ENCODE results near the gene CDK17. TPM values are rescaled to one million over a fixed set of nuclear protein-coding genes. Genes with fewer than 3 reads are reported as not detected.

The CDK17 gene
- total RNA-seq, 1 experiment from 2014 or later, result 21.4 TPM

DNA sequence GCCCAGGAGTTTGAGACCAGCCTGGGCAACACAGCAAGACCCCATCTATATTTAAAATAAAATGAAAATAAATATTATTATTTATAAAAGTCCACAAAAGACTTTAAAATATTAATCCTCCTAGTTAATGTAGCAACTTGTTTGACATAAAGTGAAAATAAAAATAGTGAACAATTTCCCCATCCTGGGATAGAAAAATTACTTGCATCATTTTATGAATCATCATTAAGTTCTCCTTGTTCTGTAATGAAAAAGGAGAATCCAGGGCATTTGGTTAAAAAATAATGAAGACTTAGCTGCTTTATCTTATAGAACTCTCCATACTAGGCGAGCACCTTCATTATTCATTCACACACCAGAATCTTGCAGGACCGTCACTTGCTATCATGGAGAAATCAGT is 140.0 kb downstream of the CDK17 start (continued):
- TF ChIP-seq, protein P1, sequence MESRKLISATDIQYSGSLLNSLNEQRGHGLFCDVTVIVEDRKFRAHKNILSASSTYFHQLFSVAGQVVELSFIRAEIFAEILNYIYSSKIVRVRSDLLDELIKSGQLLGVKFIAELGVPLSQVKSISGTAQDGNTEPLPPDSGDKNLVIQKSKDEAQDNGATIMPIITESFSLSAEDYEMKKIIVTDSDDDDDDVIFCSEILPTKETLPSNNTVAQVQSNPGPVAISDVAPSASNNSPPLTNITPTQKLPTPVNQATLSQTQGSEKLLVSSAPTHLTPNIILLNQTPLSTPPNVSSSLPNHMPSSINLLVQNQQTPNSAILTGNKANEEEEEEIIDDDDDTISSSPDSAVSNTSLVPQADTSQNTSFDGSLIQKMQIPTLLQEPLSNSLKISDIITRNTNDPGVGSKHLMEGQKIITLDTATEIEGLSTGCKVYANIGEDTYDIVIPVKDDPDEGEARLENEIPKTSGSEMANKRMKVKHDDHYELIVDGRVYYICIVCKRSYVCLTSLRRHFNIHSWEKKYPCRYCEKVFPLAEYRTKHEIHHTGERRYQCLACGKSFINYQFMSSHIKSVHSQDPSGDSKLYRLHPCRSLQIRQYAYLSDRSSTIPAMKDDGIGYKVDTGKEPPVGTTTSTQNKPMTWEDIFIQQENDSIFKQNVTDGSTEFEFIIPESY (IDR thresholded peaks at IDR 0.05; ENCODE audit: extremely low read depth, insufficient replicate concordance, low read length), result no peak
- TF ChIP-seq SRF (IDR thresholded peaks at IDR 0.05; ENCODE audit: low read depth), result no peak

DNA sequence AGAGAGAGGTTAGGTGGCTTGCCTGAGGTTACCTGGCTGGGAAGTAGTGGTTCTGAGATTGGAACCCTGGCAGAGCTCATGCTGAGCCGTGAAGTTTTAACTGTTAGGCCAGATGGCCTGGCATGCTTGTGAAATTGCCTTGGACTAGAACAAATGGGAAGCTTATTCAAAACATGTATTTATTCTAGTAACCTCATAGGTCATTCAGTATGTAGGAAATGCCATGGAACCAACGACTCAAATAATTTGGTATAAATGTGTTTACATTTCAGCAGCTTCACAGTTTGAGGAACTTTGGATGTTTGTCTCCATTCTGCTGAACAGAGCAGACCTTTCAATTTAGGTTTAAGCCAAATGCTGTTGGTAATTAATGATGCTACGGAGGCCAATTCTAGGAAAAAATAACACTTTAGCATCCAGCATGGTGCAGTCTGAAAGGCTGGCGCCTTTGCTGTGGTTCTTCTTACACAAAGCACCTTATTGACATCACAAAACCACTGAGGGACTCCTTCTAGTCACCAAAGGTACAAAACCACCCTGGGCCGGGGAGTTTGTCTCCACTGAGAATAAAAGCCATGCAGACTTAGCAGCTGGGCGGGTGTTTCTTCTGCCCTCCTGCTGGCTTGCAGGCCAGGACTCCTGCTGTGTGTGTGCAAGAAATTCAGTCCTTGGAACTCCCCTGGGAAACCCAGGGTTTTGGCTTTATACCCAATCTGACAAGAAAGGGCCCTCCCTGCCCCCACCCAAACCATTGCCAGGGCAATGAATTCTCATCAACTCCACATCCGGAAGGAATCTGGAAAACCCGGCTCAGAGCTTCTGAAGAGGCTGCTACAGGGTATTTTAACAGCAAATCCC is 141.9 kb downstream of the CDK17 start:
- no peaks in the 10 kb centered on the region for H3K27me3 ChIP-seq (ENCODE audit: insufficient read depth, low read length)
- intact Hi-C loops (cut with micrococcal nuclease), result no loop called here
- peaks cover 12% of the 10 kb centered on the region; the same call in 1 of the 2 replicates for H4K20me1 ChIP-seq (ENCODE audit: insufficient read depth)
- no peak for ATAC-seq
- DNase-seq (ENCODE audit: low read depth, low spot score), result no peak
- no peaks in the 10 kb centered on the region for H3K9me2 ChIP-seq (ENCODE audit: insufficient read depth)
- no peak overlapping the region for H2AFZ ChIP-seq (ENCODE audit: low read depth, low read length, poor library complexity, severe bottlenecking)
- H3K9ac ChIP-seq (ENCODE audit: low read length), result no peak overlapping the region
- no peaks in the 10 kb centered on the region for H3K4me1 ChIP-seq (ENCODE audit: control insufficient read depth in 1 of 2, insufficient read depth in 2 of 2, low read length in 2 of 2)
- H3K27ac ChIP-seq (ENCODE audit: low read depth, low read length), result no peak overlapping the region
- RAD21 ChIA-PET (ENCODE audit: low non-redundant PET in 1 of 2, low total read pairs in 2 of 2, uncharacterized antibody in 2 of 2, unreplicated experiment in 2 of 2), result no interaction called here
- H3K4me2 ChIP-seq (ENCODE audit: low read length), result no peak overlapping the region
- peaks cover 5 to 24% of the 10 kb centered on the region in 2 experiments; a peak in 3 of 4 replicates for H3K36me3 ChIP-seq (ENCODE audit: control insufficient read depth in 1 of 2, insufficient read depth in 2 of 2, low read length in 2 of 2)
- POLR2A ChIA-PET, result no interaction called here
- no TSS peak for BruUV-seq (replicated peaks)
- CTCF ChIA-PET, result interaction anchor here (1.3 to 1.7 kb wide), 2 partner anchors 43 to 258 kb away, joined by 3 to 5 read pairs; no protein-coding TSS in a partner anchor
- no peak overlapping the region for H3K4me3 ChIP-seq (replicated peaks in 1 of 2; ENCODE audit: low read depth in 1 of 2, low read length in 2 of 2)
- H3K79me2 ChIP-seq (ENCODE audit: insufficient read depth, low read length), result peaks cover 77% of the 10 kb centered on the region
- H3K9me3 ChIP-seq (ENCODE audit: control insufficient read depth in 1 of 2, insufficient read depth in 1 of 2, low read depth in 1 of 2, low read length in 2 of 2), result no peaks in the 10 kb centered on the region
- TF ChIP-seq, protein P2, sequence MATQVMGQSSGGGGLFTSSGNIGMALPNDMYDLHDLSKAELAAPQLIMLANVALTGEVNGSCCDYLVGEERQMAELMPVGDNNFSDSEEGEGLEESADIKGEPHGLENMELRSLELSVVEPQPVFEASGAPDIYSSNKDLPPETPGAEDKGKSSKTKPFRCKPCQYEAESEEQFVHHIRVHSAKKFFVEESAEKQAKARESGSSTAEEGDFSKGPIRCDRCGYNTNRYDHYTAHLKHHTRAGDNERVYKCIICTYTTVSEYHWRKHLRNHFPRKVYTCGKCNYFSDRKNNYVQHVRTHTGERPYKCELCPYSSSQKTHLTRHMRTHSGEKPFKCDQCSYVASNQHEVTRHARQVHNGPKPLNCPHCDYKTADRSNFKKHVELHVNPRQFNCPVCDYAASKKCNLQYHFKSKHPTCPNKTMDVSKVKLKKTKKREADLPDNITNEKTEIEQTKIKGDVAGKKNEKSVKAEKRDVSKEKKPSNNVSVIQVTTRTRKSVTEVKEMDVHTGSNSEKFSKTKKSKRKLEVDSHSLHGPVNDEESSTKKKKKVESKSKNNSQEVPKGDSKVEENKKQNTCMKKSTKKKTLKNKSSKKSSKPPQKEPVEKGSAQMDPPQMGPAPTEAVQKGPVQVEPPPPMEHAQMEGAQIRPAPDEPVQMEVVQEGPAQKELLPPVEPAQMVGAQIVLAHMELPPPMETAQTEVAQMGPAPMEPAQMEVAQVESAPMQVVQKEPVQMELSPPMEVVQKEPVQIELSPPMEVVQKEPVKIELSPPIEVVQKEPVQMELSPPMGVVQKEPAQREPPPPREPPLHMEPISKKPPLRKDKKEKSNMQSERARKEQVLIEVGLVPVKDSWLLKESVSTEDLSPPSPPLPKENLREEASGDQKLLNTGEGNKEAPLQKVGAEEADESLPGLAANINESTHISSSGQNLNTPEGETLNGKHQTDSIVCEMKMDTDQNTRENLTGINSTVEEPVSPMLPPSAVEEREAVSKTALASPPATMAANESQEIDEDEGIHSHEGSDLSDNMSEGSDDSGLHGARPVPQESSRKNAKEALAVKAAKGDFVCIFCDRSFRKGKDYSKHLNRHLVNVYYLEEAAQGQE (IDR thresholded peaks at IDR 0.05; ENCODE audit: low read depth), result no peak
- TF ChIP-seq CBX3 (IDR thresholded peaks at IDR 0.05; ENCODE audit: low read depth), result no peak
- TF ChIP-seq, protein P3, sequence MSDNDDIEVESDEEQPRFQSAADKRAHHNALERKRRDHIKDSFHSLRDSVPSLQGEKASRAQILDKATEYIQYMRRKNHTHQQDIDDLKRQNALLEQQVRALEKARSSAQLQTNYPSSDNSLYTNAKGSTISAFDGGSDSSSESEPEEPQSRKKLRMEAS (IDR thresholded peaks at IDR 0.05), result no peak
- TF ChIP-seq ELF1 (IDR thresholded peaks at IDR 0.05; ENCODE audit: borderline replicate concordance, low read depth), result no peak
- TF ChIP-seq, protein P4, sequence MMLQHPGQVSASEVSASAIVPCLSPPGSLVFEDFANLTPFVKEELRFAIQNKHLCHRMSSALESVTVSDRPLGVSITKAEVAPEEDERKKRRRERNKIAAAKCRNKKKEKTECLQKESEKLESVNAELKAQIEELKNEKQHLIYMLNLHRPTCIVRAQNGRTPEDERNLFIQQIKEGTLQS (IDR thresholded peaks at IDR 0.05), result no peak
- no peak for TF ChIP-seq SP1 (IDR thresholded peaks at IDR 0.05; ENCODE audit: low read depth)
- TF ChIP-seq, protein P5, sequence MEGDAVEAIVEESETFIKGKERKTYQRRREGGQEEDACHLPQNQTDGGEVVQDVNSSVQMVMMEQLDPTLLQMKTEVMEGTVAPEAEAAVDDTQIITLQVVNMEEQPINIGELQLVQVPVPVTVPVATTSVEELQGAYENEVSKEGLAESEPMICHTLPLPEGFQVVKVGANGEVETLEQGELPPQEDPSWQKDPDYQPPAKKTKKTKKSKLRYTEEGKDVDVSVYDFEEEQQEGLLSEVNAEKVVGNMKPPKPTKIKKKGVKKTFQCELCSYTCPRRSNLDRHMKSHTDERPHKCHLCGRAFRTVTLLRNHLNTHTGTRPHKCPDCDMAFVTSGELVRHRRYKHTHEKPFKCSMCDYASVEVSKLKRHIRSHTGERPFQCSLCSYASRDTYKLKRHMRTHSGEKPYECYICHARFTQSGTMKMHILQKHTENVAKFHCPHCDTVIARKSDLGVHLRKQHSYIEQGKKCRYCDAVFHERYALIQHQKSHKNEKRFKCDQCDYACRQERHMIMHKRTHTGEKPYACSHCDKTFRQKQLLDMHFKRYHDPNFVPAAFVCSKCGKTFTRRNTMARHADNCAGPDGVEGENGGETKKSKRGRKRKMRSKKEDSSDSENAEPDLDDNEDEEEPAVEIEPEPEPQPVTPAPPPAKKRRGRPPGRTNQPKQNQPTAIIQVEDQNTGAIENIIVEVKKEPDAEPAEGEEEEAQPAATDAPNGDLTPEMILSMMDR (IDR thresholded peaks at IDR 0.05 in 2 of 3, conservative IDR thresholded peaks at IDR 0.05 in 1 of 3; ENCODE audit: borderline replicate concordance in 1 of 3, insufficient read depth in 1 of 3, low read depth in 2 of 3, low read length in 2 of 3), result no peak
- TF ChIP-seq EZH2phosphoT487 (IDR thresholded peaks at IDR 0.05; ENCODE audit: borderline replicate concordance), result no peak
- no peak for TF ChIP-seq SRF (IDR thresholded peaks at IDR 0.05; ENCODE audit: low read depth)
- TF ChIP-seq TCF7L2 (IDR thresholded peaks at IDR 0.05; ENCODE audit: borderline replicate concordance, extremely low read depth, insufficient read depth, insufficient read length), result no peak
- no peak for TF ChIP-seq JUND (IDR thresholded peaks at IDR 0.05)
- no peak for TF ChIP-seq ZNF274 (IDR thresholded peaks at IDR 0.05; ENCODE audit: low read depth, low read length)
- no peak for TF ChIP-seq YY1 (IDR thresholded peaks at IDR 0.05; ENCODE audit: extremely low read depth, insufficient replicate concordance, low read depth, low read length)

All from HCT116 (cell line).